IPS-18a (cell line): ENCODE data around the gene DOK7.

ENCODE experiments used
- H3K27ac ChIP-seq: one replicate; pipeline ENCODE4 v1.5.1; 2013; ENCODE audit warnings: low read length
- H3K27me3 ChIP-seq: one replicate; pipeline ENCODE4 v1.6.1; 2013; ENCODE audit warnings: mild to moderate bottlenecking, low read length; ENCODE audit not compliant: control insufficient read depth, insufficient read depth
- H3K36me3 ChIP-seq: one replicate; pipeline ENCODE4 v1.6.1; 2013; ENCODE audit warnings: low read depth, low read length; ENCODE audit not compliant: control insufficient read depth
- H3K4me1 ChIP-seq: one replicate; pipeline ENCODE4 v1.6.1; 2013; ENCODE audit warnings: low read depth, low read length; ENCODE audit not compliant: control insufficient read depth
- H3K4me3 ChIP-seq: one replicate; pipeline ENCODE4 v1.5.1; 2013; ENCODE audit warnings: low read length
- H3K9ac ChIP-seq: one replicate; pipeline ENCODE4 v1.6.1; 2013; ENCODE audit warnings: mild to moderate bottlenecking, low read length, moderate library complexity
- H3K9me3 ChIP-seq: one replicate; pipeline ENCODE4 v1.6.1; 2013; ENCODE audit warnings: low read depth, low read length; ENCODE audit not compliant: control insufficient read depth

The DOK7 gene

GRCh38 chr4:3468154-3468553 is 5.0 kb downstream of the DOK7 start:
- Histone ChIP-seq H3K27me3 (peaks cover 49% of the 10 kb centered on the region), H3K4me3 (no peak overlapping the region)

GRCh38 chr4:3468804-3469203 is 5.7 kb downstream of the DOK7 start:
- no peaks in the 10 kb centered on the region for H3K9me3 ChIP-seq
- no peaks in the 10 kb centered on the region for H3K4me1 ChIP-seq
- peaks cover 45% of the 10 kb centered on the region for H3K27me3 ChIP-seq
- H3K36me3 ChIP-seq, result no peaks in the 10 kb centered on the region
- H3K4me3 ChIP-seq, result no peak overlapping the region
- H3K27ac ChIP-seq, result no peak overlapping the region
- no peak overlapping the region for H3K9ac ChIP-seq

More at GRCh38 chr4:3468154-3468553, 5.0 kb downstream of the DOK7 start:
- H3K27ac ChIP-seq, result no peak overlapping the region
- no peak overlapping the region for H3K9ac ChIP-seq
- H3K36me3 ChIP-seq, result no peaks in the 10 kb centered on the region
- H3K9me3 ChIP-seq, result no peaks in the 10 kb centered on the region
- H3K4me1 ChIP-seq, result no peaks in the 10 kb centered on the region

- peaks cover 43% of the 10 kb centered on the region for H3K27me3 ChIP-seq
- H3K27ac ChIP-seq, result no peak overlapping the region
- no peaks in the 10 kb centered on the region for H3K36me3 ChIP-seq
- H3K9ac ChIP-seq, result no peak overlapping the region
- H3K4me3 ChIP-seq, result no peak overlapping the region
- H3K4me1 ChIP-seq, result no peaks in the 10 kb centered on the region
- H3K9me3 ChIP-seq, result no peaks in the 10 kb centered on the region
These were observed 6.5 kb downstream of the DOK7 start for GRCh38 chr4:3469386-3470243.

- Histone ChIP-seq H3K36me3 (no peaks in the 10 kb centered on the region), H3K27me3 (peaks cover 43% of the 10 kb centered on the region), H3K9me3 (no peaks in the 10 kb centered on the region), H3K27ac (no peak overlapping the region), H3K9ac (no peak overlapping the region), H3K4me1 (no peaks in the 10 kb centered on the region), H3K4me3 (no peak overlapping the region)
These were observed 7.4 kb downstream of the DOK7 start for GRCh38 chr4:3470244-3471097.

- Histone ChIP-seq H3K4me3 (no peak overlapping the region), H3K27me3 (peaks cover 40% of the 10 kb centered on the region), H3K36me3 (no peaks in the 10 kb centered on the region), H3K4me1 (no peaks in the 10 kb centered on the region), H3K27ac (no peak overlapping the region), H3K9ac (no peak overlapping the region), H3K9me3 (no peaks in the 10 kb centered on the region)
These were observed 8.1 kb downstream of the DOK7 start for GRCh38 chr4:3471098-3471760.

- Histone ChIP-seq H3K36me3 (no peaks in the 10 kb centered on the region), H3K4me1 (no peaks in the 10 kb centered on the region), H3K9me3 (no peaks in the 10 kb centered on the region), H3K27ac (no peak overlapping the region), H3K27me3 (peaks cover 40% of the 10 kb centered on the region), H3K4me3 (no peak overlapping the region), H3K9ac (no peak overlapping the region)
These were observed 8.8 kb downstream of the DOK7 start for GRCh38 chr4:3471886-3472285.

GRCh38 chr4:3472411-3473141 is 9.5 kb downstream of the DOK7 start:
- Histone ChIP-seq H3K9me3 (no peaks in the 10 kb centered on the region), H3K4me3 (no peak overlapping the region), H3K4me1 (no peaks in the 10 kb centered on the region), H3K27me3 (peaks cover 40% of the 10 kb centered on the region), H3K9ac (no peak overlapping the region), H3K27ac (no peak overlapping the region), H3K36me3 (no peaks in the 10 kb centered on the region)

- peaks cover 5% of the 10 kb centered on the region for H3K4me1 ChIP-seq
- H3K4me3 ChIP-seq, result no peak overlapping the region
- no peak overlapping the region for H3K27ac ChIP-seq
- H3K36me3 ChIP-seq, result no peaks in the 10 kb centered on the region
- H3K9me3 ChIP-seq, result no peaks in the 10 kb centered on the region
- peaks cover 40% of the 10 kb centered on the region for H3K27me3 ChIP-seq
- H3K9ac ChIP-seq, result no peak overlapping the region
These were observed 10.3 kb downstream of the DOK7 start for GRCh38 chr4:3473181-3473950.

GRCh38 chr4:3473996-3474765 is 11.1 kb downstream of the DOK7 start:
- Histone ChIP-seq H3K27me3 (peaks cover 48% of the 10 kb centered on the region), H3K27ac (no peak overlapping the region), H3K9me3 (no peaks in the 10 kb centered on the region), H3K36me3 (no peaks in the 10 kb centered on the region), H3K4me1 (peaks cover 5% of the 10 kb centered on the region), H3K9ac (no peak overlapping the region), H3K4me3 (no peak overlapping the region)
